Epithelial cell of esophagus (primary cell): ENCODE measurements around the gene CLEC16A.

ENCODE experiments used
- DNase-seq: peaks from one replicate; pipeline ENCODE4 v3.0.0; 2010; ENCODE audit warnings: low read depth
- H3K4me3 ChIP-seq: 2 replicates; pipeline ENCODE4 v1.5.1; 2011; ENCODE audit warnings: mild to moderate bottlenecking, low read length, control low read depth
- TF ChIP-seq, protein P1 (sequence below): IDR thresholded peaks from 2 replicates; pipeline ENCODE4 v1.5.1; 2011; ENCODE audit warnings: low read depth, mild to moderate bottlenecking, low read length, control low read depth, inconsistent platforms; ENCODE audit not compliant: insufficient read depth; ENCODE audit errors: missing control alignments

The CLEC16A gene

DNA sequence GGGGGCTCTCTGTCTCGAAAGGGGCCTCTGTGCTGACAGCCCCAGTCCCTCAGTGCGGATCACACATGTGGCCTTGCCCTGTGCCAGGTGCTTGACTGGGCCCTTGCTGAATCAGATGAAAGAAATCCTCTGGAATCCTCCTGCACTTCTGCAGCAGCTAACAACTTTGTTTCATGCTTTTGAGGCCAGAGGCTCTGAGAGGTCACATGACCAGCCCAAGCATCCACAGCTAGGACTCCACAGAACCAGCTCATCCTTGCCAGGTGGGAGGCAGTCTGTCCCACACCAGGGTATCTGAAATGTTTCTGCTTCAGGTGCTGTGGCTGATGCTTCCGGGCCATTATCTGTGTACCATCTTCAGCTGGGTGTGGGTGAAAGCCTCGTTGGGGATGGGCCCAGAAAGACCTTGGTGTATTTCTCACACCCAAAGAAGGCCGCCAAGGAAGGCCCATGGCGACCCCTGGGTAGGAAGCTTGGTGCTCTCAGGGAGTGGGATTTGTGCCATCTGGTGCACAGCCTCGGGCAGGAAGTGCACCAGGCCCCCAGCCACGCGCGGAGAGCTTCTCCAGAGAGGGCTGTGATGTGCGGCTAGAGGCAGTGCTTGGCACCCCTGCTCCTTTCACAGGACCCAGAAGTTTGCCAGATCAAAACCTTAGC is 143.8 kb downstream of the CLEC16A start:
- TF ChIP-seq, protein P1, sequence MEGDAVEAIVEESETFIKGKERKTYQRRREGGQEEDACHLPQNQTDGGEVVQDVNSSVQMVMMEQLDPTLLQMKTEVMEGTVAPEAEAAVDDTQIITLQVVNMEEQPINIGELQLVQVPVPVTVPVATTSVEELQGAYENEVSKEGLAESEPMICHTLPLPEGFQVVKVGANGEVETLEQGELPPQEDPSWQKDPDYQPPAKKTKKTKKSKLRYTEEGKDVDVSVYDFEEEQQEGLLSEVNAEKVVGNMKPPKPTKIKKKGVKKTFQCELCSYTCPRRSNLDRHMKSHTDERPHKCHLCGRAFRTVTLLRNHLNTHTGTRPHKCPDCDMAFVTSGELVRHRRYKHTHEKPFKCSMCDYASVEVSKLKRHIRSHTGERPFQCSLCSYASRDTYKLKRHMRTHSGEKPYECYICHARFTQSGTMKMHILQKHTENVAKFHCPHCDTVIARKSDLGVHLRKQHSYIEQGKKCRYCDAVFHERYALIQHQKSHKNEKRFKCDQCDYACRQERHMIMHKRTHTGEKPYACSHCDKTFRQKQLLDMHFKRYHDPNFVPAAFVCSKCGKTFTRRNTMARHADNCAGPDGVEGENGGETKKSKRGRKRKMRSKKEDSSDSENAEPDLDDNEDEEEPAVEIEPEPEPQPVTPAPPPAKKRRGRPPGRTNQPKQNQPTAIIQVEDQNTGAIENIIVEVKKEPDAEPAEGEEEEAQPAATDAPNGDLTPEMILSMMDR, result no peak
- no peak for DNase-seq
- H3K4me3 ChIP-seq, result no peak overlapping the region

DNA sequence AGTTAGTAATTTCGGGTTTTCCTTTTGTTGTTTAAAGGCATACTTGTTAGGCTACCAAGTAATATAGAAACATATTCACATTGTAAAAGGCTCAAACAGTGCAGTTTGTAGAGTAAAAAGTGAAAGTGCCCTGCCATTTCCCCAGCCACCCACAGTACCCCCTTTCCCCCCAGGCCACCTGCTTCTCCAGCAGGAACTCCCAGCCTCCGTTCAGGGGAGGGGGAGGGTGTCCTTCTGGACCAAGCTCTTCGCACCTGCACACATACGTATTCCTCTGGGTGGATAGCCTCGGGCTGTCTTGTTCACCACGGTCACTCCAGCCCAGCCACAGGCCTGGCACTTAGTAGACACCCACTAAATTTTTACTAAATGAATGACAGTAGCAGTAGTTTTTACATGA is 144.5 kb downstream of the CLEC16A start:
- no peak overlapping the region for H3K4me3 ChIP-seq
- DNase-seq, result no peak
- TF ChIP-seq, protein P1, result no peak

DNA sequence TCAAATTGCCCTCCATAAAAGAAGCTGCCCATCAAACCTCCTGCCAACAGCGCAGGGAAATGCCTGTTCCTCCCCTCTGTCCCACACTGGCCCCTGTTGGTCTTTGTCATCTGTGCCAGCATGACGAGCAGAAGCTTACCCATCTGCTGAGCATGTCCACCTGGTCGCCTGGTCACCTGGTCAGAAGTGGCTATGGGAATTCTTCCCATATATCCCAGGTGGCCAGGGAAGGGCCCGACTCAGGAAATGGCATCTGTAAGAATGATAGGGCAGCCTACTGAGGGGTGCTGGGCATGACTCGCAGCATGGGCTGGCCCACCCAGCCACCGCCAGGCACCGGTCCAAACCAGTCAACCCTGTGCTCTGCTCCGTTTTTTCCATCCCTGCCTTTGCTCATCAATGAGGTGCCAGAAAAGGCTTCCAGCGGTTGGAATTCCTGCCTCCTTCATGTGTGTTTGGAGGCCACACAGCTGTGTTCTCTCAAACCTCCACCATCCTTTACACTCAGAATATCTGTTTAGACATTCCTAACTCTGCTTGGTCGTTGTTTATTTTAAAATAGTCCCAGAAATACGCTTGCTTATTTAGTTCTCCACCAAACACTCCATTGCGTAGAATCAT is 145.2 kb downstream of the CLEC16A start:
- no peak overlapping the region for H3K4me3 ChIP-seq
- TF ChIP-seq, protein P1, result no peak
- no peak for DNase-seq

DNA sequence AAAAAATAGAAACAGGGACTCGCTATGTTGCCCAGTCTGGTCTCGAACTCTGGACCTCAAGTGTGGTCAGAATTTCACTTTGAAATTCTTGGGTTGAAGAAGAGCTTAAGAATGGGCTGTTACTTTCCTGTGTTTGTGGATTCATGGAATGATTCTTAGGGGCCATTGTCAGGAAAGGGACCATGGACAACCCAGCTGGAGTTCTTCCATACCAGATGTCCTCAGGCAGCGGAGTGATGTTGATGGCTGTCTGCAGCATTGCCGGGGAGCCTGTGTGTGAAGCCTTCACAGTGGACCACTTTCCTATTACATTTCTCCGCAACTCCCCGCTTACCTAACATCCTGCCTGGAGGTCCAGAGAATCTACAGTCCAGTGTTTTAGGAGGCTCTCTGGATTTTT is 145.9 kb downstream of the CLEC16A start:
- DNase-seq, result no peak
- TF ChIP-seq, protein P1, result no peak
- no peak overlapping the region for H3K4me3 ChIP-seq

DNA sequence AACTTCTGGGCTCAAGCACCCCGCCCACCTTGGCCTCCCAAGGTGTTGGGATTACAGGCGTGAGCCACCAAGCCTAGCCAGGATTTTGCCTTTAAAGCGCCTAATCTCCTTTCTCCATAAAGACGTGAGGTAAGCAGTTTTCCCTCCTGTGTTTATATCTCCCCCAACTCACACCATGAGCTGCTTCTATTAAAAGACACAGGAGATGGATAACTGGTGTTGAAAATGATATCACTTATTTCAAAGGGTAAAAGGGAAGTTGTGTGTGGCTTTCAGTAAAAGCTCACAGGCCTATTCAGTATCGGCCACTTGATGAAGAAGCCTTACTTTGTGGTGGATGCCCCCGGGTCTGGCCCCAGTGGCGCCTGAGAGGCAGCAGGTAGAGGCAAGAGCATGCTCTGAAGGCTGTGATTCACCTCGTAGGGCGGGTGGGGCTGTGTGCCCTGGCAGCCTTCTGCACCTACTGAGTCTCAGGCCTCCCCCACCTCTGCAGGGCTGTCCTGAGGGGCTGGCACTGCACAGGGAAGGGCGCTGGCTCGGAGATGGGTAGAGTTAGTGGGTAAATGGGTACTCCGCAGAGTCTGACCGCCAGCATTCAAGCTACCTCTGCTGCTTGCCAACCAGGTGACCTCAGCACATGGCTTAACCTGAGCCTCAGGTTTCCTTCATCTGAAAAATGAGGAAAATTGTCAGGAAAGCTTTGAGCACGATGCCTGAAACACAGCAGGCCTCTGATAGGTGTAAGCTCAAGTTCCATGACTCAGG is 146.8 kb downstream of the CLEC16A start:
- TF ChIP-seq, protein P1, result no peak
- DNase-seq, result peak; percentile 63
- H3K4me3 ChIP-seq, result no peak overlapping the region

DNA sequence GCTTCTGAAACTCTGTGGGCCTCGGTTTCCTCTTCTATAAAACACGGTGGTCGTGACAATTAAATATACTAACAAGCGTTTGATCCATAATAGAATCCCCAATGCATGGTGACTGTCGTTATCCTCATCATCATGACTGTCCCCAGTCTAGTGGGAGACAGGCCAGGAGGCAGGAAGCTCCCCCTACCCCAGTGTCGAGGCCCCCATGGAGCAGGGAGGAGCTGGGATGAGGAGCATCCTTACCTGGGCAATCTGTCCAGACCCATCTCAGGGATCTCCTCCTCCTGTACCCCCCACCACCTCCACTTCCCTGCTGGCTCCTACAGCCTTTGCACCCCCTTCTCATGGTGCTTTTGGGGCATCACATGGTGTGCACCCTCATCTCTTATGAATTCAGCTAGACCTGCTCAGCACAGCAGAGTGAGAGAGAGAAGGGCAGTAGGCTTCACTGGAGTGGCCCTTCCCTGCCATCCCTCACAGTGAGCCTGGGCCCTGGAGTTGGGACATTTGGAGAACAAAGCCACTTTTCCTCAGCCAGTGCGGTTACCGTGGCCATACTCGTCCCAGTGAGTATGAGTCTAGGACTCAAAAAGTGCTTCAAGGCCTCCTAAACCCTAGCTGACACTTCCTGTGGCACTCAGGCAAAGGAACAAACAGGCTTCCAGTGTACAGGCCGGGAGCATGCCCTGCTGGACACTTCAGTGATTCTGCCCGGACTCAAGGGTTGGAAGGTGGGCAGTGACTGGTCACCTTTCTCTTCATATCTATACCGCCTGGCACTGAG is 148.6 kb downstream of the CLEC16A start:
- DNase-seq, result no peak
- H3K4me3 ChIP-seq, result no peak overlapping the region
- TF ChIP-seq, protein P1, result no peak
